ENCODE data around the gene MIER1.
A peak's percentile ranks its signal among the peaks of the same experiment; 100 is the strongest.
"Not testable (repeated sequence)": the region's sequence is repeated elsewhere in the genome, so short reads cannot be mapped to it uniquely, and the experiment has no call there.

The MIER1 gene

GRCh38 chr1:66938613-66939012, 13.8 kb downstream of the MIER1 start:
- DNase-seq (ENCODE audit: low read depth): no peak

DNA sequence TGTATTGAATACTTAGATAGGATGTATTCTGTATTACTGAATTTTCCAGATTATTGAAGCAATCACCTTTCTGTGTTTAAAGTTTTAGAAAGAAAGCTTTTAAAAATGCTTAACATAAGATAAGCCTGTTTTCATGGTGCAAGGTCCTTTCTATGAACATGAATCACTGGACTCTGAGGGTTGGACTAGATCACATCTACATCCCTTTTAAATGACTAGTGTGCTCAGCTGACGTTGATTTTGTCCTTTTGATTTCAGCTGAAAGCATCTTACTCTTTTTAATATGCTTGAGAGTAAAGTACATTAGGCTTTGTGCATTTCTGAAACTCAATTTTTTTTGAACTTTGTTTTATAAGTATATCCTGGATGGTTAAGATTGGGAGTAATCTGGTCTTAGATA, 16.2 kb downstream of the MIER1 start:
- DNase-seq (ENCODE audit: low read depth): no peak

GRCh38 chr1:66943361-66943969, 18.7 kb downstream of the MIER1 start:
- no peak for DNase-seq (ENCODE audit: low read depth)

- DNase-seq (ENCODE audit: low read depth): no peak
Measured at GRCh38 chr1:66944330-66945274, 19.8 kb downstream of the MIER1 start.

DNA sequence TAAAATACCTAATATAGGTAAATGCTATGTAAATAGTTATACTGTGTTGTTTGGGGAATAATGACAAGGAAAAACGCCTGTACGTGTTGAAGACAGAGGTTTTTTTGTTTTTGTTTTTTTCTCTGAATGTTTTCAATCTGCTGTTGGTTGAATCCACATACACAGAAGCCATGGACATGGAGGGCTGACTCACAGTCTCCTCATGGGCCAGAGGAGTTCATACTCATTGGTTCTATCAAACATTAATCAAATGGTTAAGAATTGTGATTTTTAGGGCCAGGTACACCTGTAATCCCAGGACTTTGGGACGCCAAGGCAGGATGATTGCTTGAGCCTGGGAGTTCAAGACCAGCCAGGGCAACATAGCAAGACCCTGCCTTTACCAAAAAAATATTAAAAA, 20.5 kb downstream of the MIER1 start:
- DNase-seq (ENCODE audit: low read depth): no peak

GRCh38 chr1:66947267-66947666, 22.5 kb downstream of the MIER1 start:
- no peak for DNase-seq (ENCODE audit: low read depth)

GRCh38 chr1:66951513-66951912, 26.7 kb downstream of the MIER1 start:
- DNase-seq (ENCODE audit: low read depth): no peak

GRCh38 chr1:66954208-66954607, 29.4 kb downstream of the MIER1 start:
- DNase-seq (ENCODE audit: low read depth): no peak

DNA sequence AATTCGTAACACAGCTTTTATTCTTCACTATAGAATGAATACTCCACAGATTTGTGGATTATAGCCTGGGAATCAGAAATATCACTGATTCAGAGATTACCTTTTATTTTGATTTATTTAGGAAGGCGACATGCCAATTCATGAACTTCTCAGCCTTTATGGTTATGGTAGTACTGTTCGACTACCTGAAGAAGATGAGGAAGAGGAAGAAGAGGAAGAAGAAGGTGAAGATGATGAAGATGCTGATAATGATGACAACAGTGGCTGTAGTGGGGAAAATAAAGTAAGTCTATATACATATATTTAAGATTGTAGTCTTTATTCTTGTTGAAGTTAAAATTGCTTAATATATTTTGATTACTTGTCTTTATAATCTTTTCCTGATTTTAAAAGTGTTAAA, 33.1 kb downstream of the MIER1 start:
- DNase-seq (ENCODE audit: low read depth): no peak

GRCh38 chr1:66966188-66966873, 41.5 kb downstream of the MIER1 start:
- not testable (repeated sequence) for DNase-seq (ENCODE audit: low read depth)

DNA sequence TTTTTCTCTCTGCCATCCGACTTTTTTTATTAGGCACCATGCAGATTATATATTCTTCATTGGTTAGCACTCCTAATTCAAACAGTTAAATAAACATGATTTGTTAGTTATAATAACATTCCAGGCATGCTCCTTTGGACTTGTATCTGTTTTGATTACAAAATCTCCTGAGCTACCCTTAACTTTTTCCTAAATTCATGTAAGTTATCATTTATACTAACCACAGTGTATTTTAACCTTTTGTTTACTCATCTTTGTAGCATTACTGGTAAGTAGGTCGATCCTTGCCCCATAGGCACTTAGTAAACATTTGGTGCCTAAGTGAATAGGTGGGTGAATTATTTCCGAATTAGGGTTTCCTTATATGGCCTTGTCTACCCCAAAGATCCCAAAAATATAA, 43.8 kb downstream of the MIER1 start:
- no peak for DNase-seq (ENCODE audit: low read depth)

- no peak for DNase-seq (ENCODE audit: low read depth)
Measured at GRCh38 chr1:66978201-66978600, 53.4 kb downstream of the MIER1 start.

DNA sequence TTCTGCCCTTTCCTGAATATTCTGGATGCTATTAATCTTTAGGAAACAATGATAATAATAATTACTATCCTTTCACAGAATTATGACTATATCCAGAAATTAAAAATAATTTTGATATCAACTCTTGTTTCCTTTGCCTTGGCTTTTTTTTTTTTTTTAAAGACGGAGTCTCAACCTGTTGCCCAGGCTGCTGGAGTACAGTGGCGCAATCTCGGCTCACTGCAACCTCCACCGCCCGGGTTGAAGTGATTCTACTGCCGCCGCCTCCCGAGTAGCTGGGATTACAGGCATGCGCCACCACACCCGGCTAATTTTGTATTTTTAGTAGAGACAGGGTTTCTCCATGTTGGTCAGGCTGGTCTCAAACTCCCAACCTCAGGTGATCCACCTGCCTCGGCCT, 54.8 kb downstream of the MIER1 start:
- not testable (repeated sequence) for DNase-seq (ENCODE audit: low read depth)

DNA sequence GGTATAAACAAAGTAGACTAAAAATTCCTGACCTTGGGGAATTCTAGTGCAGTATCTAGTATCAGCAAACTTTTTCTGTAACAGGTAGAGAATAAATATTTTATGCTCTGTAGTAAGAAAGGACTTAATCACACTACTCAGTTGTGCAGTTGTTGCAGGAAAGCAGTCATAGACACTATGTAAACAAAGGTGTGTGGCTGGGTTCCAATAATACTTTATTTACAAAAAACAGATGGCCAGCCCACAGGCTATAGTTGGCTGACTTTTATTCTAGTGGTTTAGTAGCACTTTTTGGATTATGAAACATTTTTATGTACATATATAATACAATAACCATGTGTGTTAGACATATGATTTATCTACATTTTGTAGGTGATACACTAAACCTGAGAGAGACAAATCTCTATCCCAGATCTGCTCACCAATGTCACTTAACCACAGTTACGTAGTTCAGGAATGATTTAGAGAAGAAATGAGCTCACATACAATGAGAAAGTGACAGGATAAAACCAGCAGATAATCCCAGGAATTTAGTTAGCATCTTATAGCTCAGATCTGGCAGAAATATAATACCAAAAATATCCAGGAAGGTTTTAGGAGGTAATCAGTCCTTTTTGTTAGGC, 56.1 kb downstream of the MIER1 start:
- DNase-seq (ENCODE audit: low read depth): no peak

GRCh38 chr1:66981679-66982078, 56.9 kb downstream of the MIER1 start:
- peak; percentile 17 for DNase-seq (ENCODE audit: low read depth)

- DNase-seq (ENCODE audit: low read depth): no peak
Measured at GRCh38 chr1:66982561-66983260, 57.9 kb downstream of the MIER1 start.

DNA sequence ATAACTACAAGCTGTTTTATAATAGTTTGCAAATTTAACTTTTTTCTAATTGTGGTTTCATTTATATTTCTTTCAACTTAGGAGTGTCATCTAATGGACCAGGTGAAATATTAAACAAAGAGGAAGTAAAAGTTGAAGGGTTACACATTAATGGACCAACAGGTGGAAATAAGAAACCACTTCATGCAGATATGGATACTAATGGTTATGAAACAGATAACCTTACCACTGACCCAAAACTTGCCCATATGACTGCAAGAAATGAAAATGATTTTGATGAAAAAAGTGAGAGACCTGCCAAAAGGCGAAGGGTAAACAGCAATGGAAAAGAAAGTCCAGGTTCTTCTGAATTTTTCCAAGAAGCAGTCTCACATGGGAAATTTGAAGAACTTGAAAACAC, 59.7 kb downstream of the MIER1 start:
- no peak for DNase-seq (ENCODE audit: low read depth)

GRCh38 chr1:66985835-66986234, 61.0 kb downstream of the MIER1 start:
- no peak for DNase-seq (ENCODE audit: low read depth)

DNA sequence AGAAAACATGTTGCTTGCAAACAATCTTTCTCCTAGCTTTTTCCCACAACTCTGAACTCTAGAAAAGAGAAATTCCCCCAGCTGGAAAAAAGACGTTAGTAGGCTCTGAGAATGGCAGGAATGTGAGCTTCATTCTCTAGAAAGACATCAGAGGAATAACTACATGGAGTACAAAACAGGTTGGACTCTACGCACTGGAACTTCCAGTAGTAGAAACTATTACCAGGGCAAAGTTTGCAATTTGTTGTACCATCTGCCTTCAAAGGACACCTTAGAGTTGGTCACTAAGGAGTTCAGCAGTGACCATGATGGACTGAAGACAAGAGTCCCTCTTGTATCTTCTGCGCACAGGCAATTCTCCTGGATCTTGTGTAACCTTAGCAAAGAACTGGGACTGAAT, 68.3 kb downstream of the MIER1 start:
- DNase-seq (ENCODE audit: low read depth): no peak

GRCh38 chr1:66996018-66996682, 71.4 kb downstream of the MIER1 start:
- peak; percentile 31 for DNase-seq (ENCODE audit: low read depth)

- no peak for DNase-seq (ENCODE audit: low read depth)
Measured at GRCh38 chr1:66998972-66999371, 74.2 kb downstream of the MIER1 start.
